Epithelial cell of esophagus (primary cell): ENCODE results near the gene ZBTB7A.

Experiments used
- DNase-seq: peaks from one replicate; pipeline ENCODE4 v3.0.0; 2010; ENCODE audit warnings: low read depth
- H3K4me3 ChIP-seq: 2 replicates; pipeline ENCODE4 v1.5.1; 2011; ENCODE audit warnings: mild to moderate bottlenecking, low read length, control low read depth
- CTCF ChIP-seq: IDR thresholded peaks from 2 replicates; pipeline ENCODE4 v1.5.1; 2011; ENCODE audit warnings: low read depth, mild to moderate bottlenecking, low read length, control low read depth, inconsistent platforms; ENCODE audit not compliant: insufficient read depth; ENCODE audit errors: missing control alignments

ZBTB7A gene

GRCh38 chr19:4023600-4024398 is 42.9 kb downstream of the ZBTB7A start:
- DNase-seq: no peak
- H3K4me3 ChIP-seq: no peak overlapping the region
- TF ChIP-seq CTCF: no peak

- no peak overlapping the region for H3K4me3 ChIP-seq
- TF ChIP-seq CTCF: no peak
- DNase-seq: no peak
Measured at GRCh38 chr19:4019578-4019977, 47.1 kb downstream of the ZBTB7A start.

GRCh38 chr19:4018775-4019504 is 47.8 kb downstream of the ZBTB7A start:
- H3K4me3 ChIP-seq: no peak overlapping the region
- TF ChIP-seq CTCF: no peak
- no peak for DNase-seq

GRCh38 chr19:4018140-4018613 is 48.5 kb downstream of the ZBTB7A start:
- DNase-seq: no peak
- no peak for TF ChIP-seq CTCF
- H3K4me3 ChIP-seq: no peak overlapping the region

- no peak for TF ChIP-seq CTCF
- no peak for DNase-seq
- no peak overlapping the region for H3K4me3 ChIP-seq
Measured at GRCh38 chr19:4016903-4017638, 49.6 kb downstream of the ZBTB7A start.

- DNase-seq: no peak
- no peak for TF ChIP-seq CTCF
- no peak overlapping the region for H3K4me3 ChIP-seq
Measured at GRCh38 chr19:4016486-4016885, 50.2 kb downstream of the ZBTB7A start.
